Body of pancreas (tissue), 4 donors: ENCODE results near the gene TAF1A.

Source experiments
- POLR2A ChIP-seq, 3 donors: fragments of 450-650 bp; IDR thresholded peaks; one replicate each; pipeline ENCODE4 v1.6.1; 2016; ENCODE audit warnings: antibody characterized with exemption in 3 of 3, mild to moderate bottlenecking in 2 of 3
- TF ChIP-seq, protein P1 (sequence below), 7 experiments: fragments of 450-650 bp in 4 of 7; fragments of 200-600 bp in 3 of 7; sonication (generic) in 3 of 7; IDR thresholded peaks; one replicate each; pipeline ENCODE4 v1.5.1; 2016 to 2019; ENCODE audit warnings: antibody characterized with exemption in 7 of 7

DNA sequence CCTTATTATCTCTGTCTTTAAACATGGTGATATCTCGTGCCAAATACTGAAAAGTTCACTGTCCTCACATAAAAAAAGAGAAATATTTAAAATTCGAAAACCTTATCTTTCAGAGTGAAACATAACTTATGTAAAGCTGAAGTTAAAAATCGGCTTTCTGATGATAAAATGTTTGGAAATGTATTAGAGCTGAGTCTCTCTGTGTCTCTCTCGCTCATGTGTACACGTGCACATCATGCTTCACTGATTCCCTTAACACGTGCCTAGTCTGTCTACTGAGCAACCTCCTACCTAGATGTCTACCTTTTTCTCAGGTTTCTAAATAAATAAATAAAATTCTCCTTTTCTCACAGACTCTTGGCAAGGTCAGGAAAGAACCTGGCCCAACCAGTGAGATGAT, 58.9 kb downstream of the TAF1A start:
- TF ChIP-seq, protein P1, sequence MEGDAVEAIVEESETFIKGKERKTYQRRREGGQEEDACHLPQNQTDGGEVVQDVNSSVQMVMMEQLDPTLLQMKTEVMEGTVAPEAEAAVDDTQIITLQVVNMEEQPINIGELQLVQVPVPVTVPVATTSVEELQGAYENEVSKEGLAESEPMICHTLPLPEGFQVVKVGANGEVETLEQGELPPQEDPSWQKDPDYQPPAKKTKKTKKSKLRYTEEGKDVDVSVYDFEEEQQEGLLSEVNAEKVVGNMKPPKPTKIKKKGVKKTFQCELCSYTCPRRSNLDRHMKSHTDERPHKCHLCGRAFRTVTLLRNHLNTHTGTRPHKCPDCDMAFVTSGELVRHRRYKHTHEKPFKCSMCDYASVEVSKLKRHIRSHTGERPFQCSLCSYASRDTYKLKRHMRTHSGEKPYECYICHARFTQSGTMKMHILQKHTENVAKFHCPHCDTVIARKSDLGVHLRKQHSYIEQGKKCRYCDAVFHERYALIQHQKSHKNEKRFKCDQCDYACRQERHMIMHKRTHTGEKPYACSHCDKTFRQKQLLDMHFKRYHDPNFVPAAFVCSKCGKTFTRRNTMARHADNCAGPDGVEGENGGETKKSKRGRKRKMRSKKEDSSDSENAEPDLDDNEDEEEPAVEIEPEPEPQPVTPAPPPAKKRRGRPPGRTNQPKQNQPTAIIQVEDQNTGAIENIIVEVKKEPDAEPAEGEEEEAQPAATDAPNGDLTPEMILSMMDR (IDR thresholded peaks at IDR 0.05), result no peak
- TF ChIP-seq POLR2A (IDR thresholded peaks at IDR 0.05), result no peak
